Osteocyte (in vitro differentiated cells): ENCODE results near the gene STIP1. TPM values are rescaled to one million over a fixed set of nuclear protein-coding genes. Genes with fewer than 3 reads are reported as not detected.

Source experiments
- DNase-seq: peaks from one replicate; pipeline ENCODE4 v3.0.0; 2021; ENCODE audit warnings: mixed read lengths; ENCODE audit not compliant: unreplicated experiment; ENCODE audit errors: extremely low spot score
- H3K27ac Mint-ChIP-seq: one replicate; pipeline ENCODE4 v1.8.0; 2021; ENCODE audit warnings: mild to moderate bottlenecking, mixed read lengths; ENCODE audit not compliant: unreplicated experiment
- H3K27me3 Mint-ChIP-seq: one replicate; pipeline ENCODE4 v1.8.0; 2021; ENCODE audit warnings: mixed read lengths; ENCODE audit not compliant: unreplicated experiment
- H3K36me3 Mint-ChIP-seq: one replicate; pipeline ENCODE4 v1.8.0; 2021; ENCODE audit warnings: mixed read lengths; ENCODE audit not compliant: unreplicated experiment
- H3K4me1 Mint-ChIP-seq: one replicate; pipeline ENCODE4 v1.8.0; 2021; ENCODE audit warnings: mixed read lengths; ENCODE audit not compliant: unreplicated experiment
- H3K4me3 Mint-ChIP-seq: one replicate; pipeline ENCODE4 v1.8.0; 2021; ENCODE audit warnings: mild to moderate bottlenecking, moderate library complexity, mixed read lengths; ENCODE audit not compliant: unreplicated experiment
- H3K9me3 Mint-ChIP-seq: one replicate; pipeline ENCODE4 v1.8.0; 2021; ENCODE audit warnings: mixed read lengths; ENCODE audit not compliant: unreplicated experiment
- CTCF ChIP-seq: fragments of 200-600 bp; sonication (generic); IDR thresholded peaks from 2 replicates; pipeline ENCODE4 v1.5.0; 2021; ENCODE audit warnings: antibody characterized with exemption, mild to moderate bottlenecking, moderate library complexity
- total RNA-seq: library from RNA; stranded (reverse); gene quantifications from 2 replicates; pipeline ENCODE4 v1.2.1, GENCODE V29; 2021

Gene STIP1
- total RNA-seq, 1 donor from 2014 or later: 109 TPM

GRCh38 chr11:64219755-64220154, 33.8 kb downstream of the STIP1 start:
- Mint-ChIP-seq H3K36me3 (no peaks in the 10 kb centered on the region), H3K4me3 (no peak overlapping the region), H3K27me3 (no peaks in the 10 kb centered on the region), H3K4me1 (peaks cover 2% of the 10 kb centered on the region), H3K27ac (no peak overlapping the region), H3K9me3 (no peaks in the 10 kb centered on the region)
- TF ChIP-seq CTCF: no peak
- DNase-seq: no peak

- no peaks in the 10 kb centered on the region for H3K9me3 Mint-ChIP-seq
- TF ChIP-seq CTCF: no peak
- no peak overlapping the region for H3K27ac Mint-ChIP-seq
- no peaks in the 10 kb centered on the region for H3K36me3 Mint-ChIP-seq
- peaks cover 6% of the 10 kb centered on the region for H3K4me1 Mint-ChIP-seq
- DNase-seq: no peak
- H3K27me3 Mint-ChIP-seq: no peaks in the 10 kb centered on the region
- no peak overlapping the region for H3K4me3 Mint-ChIP-seq
These were observed 34.3 kb downstream of the STIP1 start for GRCh38 chr11:64220271-64220670.

- no peak for DNase-seq
- Mint-ChIP-seq H3K4me1 (peaks cover 8% of the 10 kb centered on the region), H3K27me3 (no peaks in the 10 kb centered on the region), H3K9me3 (no peaks in the 10 kb centered on the region), H3K27ac (no peak overlapping the region), H3K4me3 (no peak overlapping the region), H3K36me3 (no peaks in the 10 kb centered on the region)
- TF ChIP-seq CTCF: no peak
These were observed 34.8 kb downstream of the STIP1 start for GRCh38 chr11:64220798-64221197.

GRCh38 chr11:64222651-64223000, 36.7 kb downstream of the STIP1 start:
- Mint-ChIP-seq H3K4me1 (peaks cover 17% of the 10 kb centered on the region), H3K27me3 (no peaks in the 10 kb centered on the region), H3K4me3 (no peak overlapping the region), H3K27ac (no peak overlapping the region), H3K36me3 (no peaks in the 10 kb centered on the region), H3K9me3 (no peaks in the 10 kb centered on the region)
- no peak for DNase-seq
- no peak for TF ChIP-seq CTCF

- TF ChIP-seq CTCF: no peak
- H3K9me3 Mint-ChIP-seq: no peaks in the 10 kb centered on the region
- no peak for DNase-seq
- H3K27ac Mint-ChIP-seq: no peak overlapping the region
- H3K4me3 Mint-ChIP-seq: no peak overlapping the region
- peaks cover 18% of the 10 kb centered on the region for H3K4me1 Mint-ChIP-seq
- H3K36me3 Mint-ChIP-seq: no peaks in the 10 kb centered on the region
- H3K27me3 Mint-ChIP-seq: no peaks in the 10 kb centered on the region
These were observed 37.2 kb downstream of the STIP1 start for GRCh38 chr11:64223001-64223651.
